HepG2 (cell line): ENCODE data around the gene MMP24OS.

ENCODE experiments used
- CTCF ChIP-seq: sonication (generic); formaldehyde crosslinking; IDR thresholded peaks from 2 replicates; pipeline ENCODE4 v1.5.0; 2020; ENCODE audit warnings: mild to moderate bottlenecking, missing genetic modification reagents, moderate library complexity
- EZH2 ChIP-seq: conservative IDR thresholded peaks from 2 replicates; pipeline ENCODE4 v1.6.1; 2012; ENCODE audit warnings: mild to moderate bottlenecking, low read depth, low read length, moderate library complexity

GRCh38 chr20:35279533-35280174 lies 1.7 kb upstream of the MMP24OS start:
- TF ChIP-seq EZH2 (no peak), CTCF (CRISPR knock-in tag) (no peak)
